Measurements from ENCODE around the gene ANKUB1. TPM values are rescaled to one million over a fixed set of nuclear protein-coding genes. Genes with fewer than 3 reads are reported as not detected.

The ANKUB1 gene
- total RNA-seq, 5 donors from 2014 or later (not counting 1 experiment from before 2014, with no cell fraction given) = not detected

- Mint-ChIP-seq H3K27me3 (peaks cover 31 to 38% of the 10 kb centered on the region in 2 donors), H3K36me3 (no peaks in the 10 kb centered on the region), H3K4me1 (no peaks in the 10 kb centered on the region), H3K4me3 (no peak overlapping the region), H3K27ac (peak overlapping the region in 1 of 2 donors; percentile 37), H3K9me3 (peaks cover 0 to 5% (median 0%) of the 10 kb centered on the region in 3 donors)
- ChIA-PET POLR2A (no interaction called here), CTCF (no interaction called here)
- H3K27ac ChIP-seq (ENCODE audit: low read length) = no peak overlapping the region
- no CpG with 5 or more reads among the region's 2 CpGs for WGBS (ENCODE audit: insufficient coverage)
- no peak overlapping the region for H3K4me3 ChIP-seq (ENCODE audit: control insufficient read depth in 1 of 2, extremely low read depth in 1 of 2, low read length in 1 of 2)
- no peak for ATAC-seq (replicated peaks in 1 of 4)
- H3K4me1 ChIP-seq (ENCODE audit: control insufficient read depth in 1 of 2, extremely low read depth in 1 of 2, insufficient read depth in 2 of 2, low read length in 2 of 2) = no peaks in the 10 kb centered on the region
- no peak for DNase-seq
- H3K36me3 ChIP-seq (ENCODE audit: control insufficient read depth in 2 of 2, extremely low read depth in 1 of 2, insufficient read depth in 1 of 2, low read length in 1 of 2) = no peaks in the 10 kb centered on the region
- no peaks in the 10 kb centered on the region for H3K9me3 ChIP-seq
- H3K27me3 ChIP-seq (replicated peaks in 1 of 2; ENCODE audit: control insufficient read depth in 2 of 2, extremely low read depth in 1 of 2, insufficient read depth in 2 of 2, low read length in 1 of 2) = peaks cover 0 to 5% of the 10 kb centered on the region in 2 experiments
Measured at GRCh38 chr3:149790268-149790667, 2.1 kb downstream of the ANKUB1 start.

- ChIA-PET CTCF (no interaction called here), POLR2A (no interaction called here)
- Mint-ChIP-seq H3K36me3 (no peaks in the 10 kb centered on the region), H3K4me1 (peaks cover 0 to 8% (median 0%) of the 10 kb centered on the region in 3 donors), H3K9me3 (peaks cover 0 to 5% (median 0%) of the 10 kb centered on the region in 3 donors), H3K27ac (no peak overlapping the region), H3K27me3 (peaks cover 17 to 28% of the 10 kb centered on the region in 2 donors), H3K4me3 (no peak overlapping the region)
- DNase-seq (no peak), ATAC-seq (replicated peaks in 1 of 4) (no peak)
- H3K4me3 ChIP-seq (ENCODE audit: control insufficient read depth in 1 of 2, extremely low read depth in 1 of 2, low read length in 1 of 2) = no peak overlapping the region
- WGBS (ENCODE audit: insufficient coverage) = 80% methylated on average over 2 of the region's 5 CpGs
- peaks cover 0 to 6% of the 10 kb centered on the region in 2 experiments for H3K27me3 ChIP-seq (replicated peaks in 1 of 2; ENCODE audit: control insufficient read depth in 2 of 2, extremely low read depth in 1 of 2, insufficient read depth in 2 of 2, low read length in 1 of 2)
- H3K4me1 ChIP-seq (ENCODE audit: control insufficient read depth in 1 of 2, extremely low read depth in 1 of 2, insufficient read depth in 2 of 2, low read length in 2 of 2) = no peaks in the 10 kb centered on the region
- H3K36me3 ChIP-seq (ENCODE audit: control insufficient read depth in 2 of 2, extremely low read depth in 1 of 2, insufficient read depth in 1 of 2, low read length in 1 of 2) = no peaks in the 10 kb centered on the region
- H3K27ac ChIP-seq (ENCODE audit: low read length) = no peak overlapping the region
- no peaks in the 10 kb centered on the region for H3K9me3 ChIP-seq
Measured at GRCh38 chr3:149784064-149784704, 8.2 kb downstream of the ANKUB1 start.

DNA sequence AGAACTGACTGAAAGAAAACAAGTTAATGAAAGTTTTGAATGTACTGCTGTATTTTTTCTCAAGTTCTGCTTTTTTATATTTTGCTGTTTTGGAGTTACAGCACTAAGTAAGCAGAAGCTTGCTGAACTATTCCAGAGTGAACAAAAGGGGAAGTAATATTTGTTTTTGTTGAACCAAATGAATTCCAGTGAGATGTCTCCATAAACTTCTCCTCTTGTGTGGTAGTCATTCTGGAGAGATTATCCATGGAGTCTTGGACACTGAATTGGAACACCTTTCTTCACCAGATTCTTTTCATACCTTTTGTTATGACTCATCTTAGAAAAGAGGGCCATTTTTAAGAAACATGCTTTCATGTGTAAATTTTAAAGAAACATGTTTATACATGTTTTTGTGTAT lies 8.8 kb downstream of the ANKUB1 start:
- H3K4me3 Mint-ChIP-seq = no peak overlapping the region
- H3K27ac Mint-ChIP-seq = no peak overlapping the region
- H3K9me3 Mint-ChIP-seq = peaks cover 0 to 5% (median 0%) of the 10 kb centered on the region in 3 donors
- ATAC-seq (replicated peaks in 1 of 4) (no peak), DNase-seq (no peak)
- H3K36me3 ChIP-seq (ENCODE audit: control insufficient read depth in 2 of 2, extremely low read depth in 1 of 2, insufficient read depth in 1 of 2, low read length in 1 of 2) = no peaks in the 10 kb centered on the region
- no peaks in the 10 kb centered on the region for H3K9me3 ChIP-seq
- H3K27me3 Mint-ChIP-seq = peaks cover 16 to 26% of the 10 kb centered on the region in 2 donors
- ChIA-PET POLR2A (no interaction called here), CTCF (no interaction called here)
- no peak overlapping the region for H3K4me3 ChIP-seq (ENCODE audit: control insufficient read depth in 1 of 2, extremely low read depth in 1 of 2, low read length in 1 of 2)
- no peak overlapping the region for H3K27ac ChIP-seq (ENCODE audit: low read length)
- no peaks in the 10 kb centered on the region for H3K4me1 ChIP-seq (ENCODE audit: control insufficient read depth in 1 of 2, extremely low read depth in 1 of 2, insufficient read depth in 2 of 2, low read length in 2 of 2)
- peaks cover 0 to 3% of the 10 kb centered on the region in 2 experiments for H3K27me3 ChIP-seq (replicated peaks in 1 of 2; ENCODE audit: control insufficient read depth in 2 of 2, extremely low read depth in 1 of 2, insufficient read depth in 2 of 2, low read length in 1 of 2)
- H3K4me1 Mint-ChIP-seq = peaks cover 0 to 8% (median 0%) of the 10 kb centered on the region in 3 donors
- H3K36me3 Mint-ChIP-seq = no peaks in the 10 kb centered on the region

GRCh38 chr3:149781741-149782140 lies 10.6 kb downstream of the ANKUB1 start:
- ATAC-seq (replicated peaks in 1 of 4) = no peak
- ChIA-PET POLR2A (no interaction called here), CTCF (interaction anchor here (1.0 to 1.2 kb wide), 2 partner anchors 11 to 26 kb away, joined by 5 to 6 read pairs; no protein-coding TSS in a partner anchor)
- no peak for DNase-seq
- no peak overlapping the region for H3K4me3 Mint-ChIP-seq
- Histone ChIP-seq H3K36me3 (ENCODE audit: control insufficient read depth in 2 of 2, extremely low read depth in 1 of 2, insufficient read depth in 1 of 2, low read length in 1 of 2) (no peaks in the 10 kb centered on the region), H3K4me3 (ENCODE audit: control insufficient read depth in 1 of 2, extremely low read depth in 1 of 2, low read length in 1 of 2) (no peak overlapping the region), H3K27ac (ENCODE audit: low read length) (no peak overlapping the region), H3K9me3 (no peaks in the 10 kb centered on the region), H3K27me3 (replicated peaks in 1 of 2; ENCODE audit: control insufficient read depth in 2 of 2, extremely low read depth in 1 of 2, insufficient read depth in 2 of 2, low read length in 1 of 2) (peaks cover 0 to 3% of the 10 kb centered on the region in 2 experiments), H3K4me1 (ENCODE audit: control insufficient read depth in 1 of 2, extremely low read depth in 1 of 2, insufficient read depth in 2 of 2, low read length in 2 of 2) (no peaks in the 10 kb centered on the region)
- H3K9me3 Mint-ChIP-seq = peaks cover 0 to 5% (median 0%) of the 10 kb centered on the region in 3 donors
- H3K4me1 Mint-ChIP-seq = peaks cover 0 to 8% (median 0%) of the 10 kb centered on the region in 3 donors
- WGBS (ENCODE audit: insufficient coverage) = no CpG with 5 or more reads among the region's 3 CpGs
- H3K27ac Mint-ChIP-seq = peak overlapping the region in 1 of 2 donors; percentile 40
- peaks cover 11 to 21% of the 10 kb centered on the region in 2 donors for H3K27me3 Mint-ChIP-seq
- no peaks in the 10 kb centered on the region for H3K36me3 Mint-ChIP-seq

DNA sequence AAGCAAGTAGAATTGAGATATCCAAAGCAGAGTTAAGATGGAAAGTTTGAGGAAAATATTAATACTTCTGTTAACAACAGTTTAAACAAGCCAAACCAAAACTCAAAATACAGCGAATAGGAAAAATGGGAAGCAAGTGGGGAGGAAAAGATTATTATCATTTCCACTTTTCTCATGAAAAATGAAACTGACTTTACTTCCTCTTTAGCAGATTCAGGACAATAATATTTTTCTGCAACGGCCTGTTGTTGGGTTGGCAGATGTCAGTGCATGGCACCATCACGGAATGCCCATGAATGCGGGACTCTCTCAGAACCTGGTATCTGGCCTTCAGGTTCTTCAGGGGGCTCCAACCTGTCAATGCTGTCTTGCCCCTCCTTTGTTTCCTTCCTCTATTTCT lies 11.1 kb downstream of the ANKUB1 start:
- 86% methylated on average over 2 of the region's 4 CpGs for WGBS (ENCODE audit: insufficient coverage)
- Mint-ChIP-seq H3K9me3 (peaks cover 0 to 5% (median 0%) of the 10 kb centered on the region in 3 donors), H3K27ac (peak overlapping the region in 1 of 2 donors; percentile 58), H3K4me3 (no peak overlapping the region), H3K36me3 (no peaks in the 10 kb centered on the region), H3K4me1 (peaks cover 0 to 8% (median 0%) of the 10 kb centered on the region in 3 donors), H3K27me3 (peaks cover 8 to 16% of the 10 kb centered on the region in 2 donors)
- ChIA-PET POLR2A (no interaction called here), CTCF (interaction anchor here in 1 of 2 donors (1.2 kb wide), 1 partner anchor 10 kb away, joined by 5 read pairs; no protein-coding TSS in a partner anchor)
- Histone ChIP-seq H3K4me1 (ENCODE audit: control insufficient read depth in 1 of 2, extremely low read depth in 1 of 2, insufficient read depth in 2 of 2, low read length in 2 of 2) (no peaks in the 10 kb centered on the region), H3K9me3 (no peaks in the 10 kb centered on the region), H3K4me3 (ENCODE audit: control insufficient read depth in 1 of 2, extremely low read depth in 1 of 2, low read length in 1 of 2) (no peak overlapping the region), H3K27ac (ENCODE audit: low read length) (no peak overlapping the region), H3K27me3 (replicated peaks in 1 of 2; ENCODE audit: control insufficient read depth in 2 of 2, extremely low read depth in 1 of 2, insufficient read depth in 2 of 2, low read length in 1 of 2) (peaks cover 0 to 3% of the 10 kb centered on the region in 2 experiments), H3K36me3 (ENCODE audit: control insufficient read depth in 2 of 2, extremely low read depth in 1 of 2, insufficient read depth in 1 of 2, low read length in 1 of 2) (no peaks in the 10 kb centered on the region)
- ATAC-seq (replicated peaks in 1 of 4) (no peak), DNase-seq (no peak)

GRCh38 chr3:149777414-149778214 lies 14.7 kb downstream of the ANKUB1 start:
- H3K27me3 Mint-ChIP-seq = peaks cover 5 to 6% of the 10 kb centered on the region in 2 donors
- H3K36me3 ChIP-seq (ENCODE audit: control insufficient read depth in 2 of 2, extremely low read depth in 1 of 2, insufficient read depth in 1 of 2, low read length in 1 of 2) = no peaks in the 10 kb centered on the region
- H3K9me3 ChIP-seq = no peaks in the 10 kb centered on the region
- H3K27me3 ChIP-seq (replicated peaks in 1 of 2; ENCODE audit: control insufficient read depth in 2 of 2, extremely low read depth in 1 of 2, insufficient read depth in 2 of 2, low read length in 1 of 2) = no peaks in the 10 kb centered on the region
- DNase-seq (no peak), ATAC-seq (replicated peaks in 1 of 4) (no peak)
- WGBS (ENCODE audit: insufficient coverage) = 71% methylated on average over 1 of the region's 2 CpGs
- no peak overlapping the region for H3K4me3 ChIP-seq (ENCODE audit: control insufficient read depth in 1 of 2, extremely low read depth in 1 of 2, low read length in 1 of 2)
- CTCF ChIA-PET = interaction anchor here (0.8 to 1.2 kb wide), 2 partner anchors 32 to 73 kb away, joined by 3 read pairs; no protein-coding TSS in a partner anchor
- H3K27ac ChIP-seq (ENCODE audit: low read length) = no peak overlapping the region
- no peak overlapping the region for H3K4me3 Mint-ChIP-seq
- no peaks in the 10 kb centered on the region for H3K4me1 ChIP-seq (ENCODE audit: control insufficient read depth in 1 of 2, extremely low read depth in 1 of 2, insufficient read depth in 2 of 2, low read length in 2 of 2)
- no peak overlapping the region for H3K27ac Mint-ChIP-seq
- no peaks in the 10 kb centered on the region for H3K9me3 Mint-ChIP-seq
- POLR2A ChIA-PET = no interaction called here
- no peaks in the 10 kb centered on the region for H3K36me3 Mint-ChIP-seq
- H3K4me1 Mint-ChIP-seq = peaks cover 0 to 8% (median 0%) of the 10 kb centered on the region in 3 donors

All from T-cell (primary cell).